DND-41 (cell line): Measurements from ENCODE around the gene SCMH1.
A peak's percentile ranks its signal among the peaks of the same experiment; 100 is the strongest.

ENCODE experiments used
- ATAC-seq: fragments of 200-7000 bp; cut with Tn5 transposase; 3 replicates; pipeline ENCODE4 v1.9.1; 2021; ENCODE audit warnings: low read depth; ENCODE audit not compliant: insufficient read depth
- DNase-seq: peaks from one replicate; pipeline ENCODE4 v3.0.0-alpha.2; 2020
- H2AFZ ChIP-seq: 2 replicates; pipeline ENCODE4 v1.6.0; 2012; ENCODE audit warnings: low read depth, low read length
- H3K27ac ChIP-seq: 2 replicates; pipeline ENCODE4 v1.5.1; 2012; ENCODE audit warnings: low read length, inconsistent platforms
- H3K27me3 ChIP-seq: fragments of 200-600 bp; sonication (generic); 2 replicates; pipeline ENCODE4 v1.6.0; 2012; ENCODE audit warnings: low read length, mild to moderate bottlenecking, inconsistent platforms; ENCODE audit not compliant: insufficient read depth, poor library complexity
- H3K36me3 ChIP-seq: 2 replicates; pipeline ENCODE4 v1.5.1; 2012; ENCODE audit warnings: low read length, inconsistent platforms; ENCODE audit not compliant: insufficient read depth
- H3K4me1 ChIP-seq: 2 replicates; pipeline ENCODE4 v1.5.1; 2012; ENCODE audit warnings: mild to moderate bottlenecking, low read length; ENCODE audit not compliant: insufficient read depth
- H3K4me2 ChIP-seq: 2 replicates; pipeline ENCODE4 v1.6.0; 2012; ENCODE audit warnings: mild to moderate bottlenecking, moderate library complexity, low read length, inconsistent platforms; ENCODE audit not compliant: insufficient read depth
- H3K4me3 ChIP-seq, 2 experiments: fragments of 200-600 bp in 1 of 2; shearing (Covaris generic) in 1 of 2; 2 replicates each; pipeline ENCODE4 v1.5.1; 2012 to 2016; ENCODE audit warnings: inconsistent platforms in 2 of 2, low read length in 2 of 2, mild to moderate bottlenecking in 2 of 2, low read depth in 1 of 2, moderate library complexity in 1 of 2
- H3K79me2 ChIP-seq: 2 replicates; pipeline ENCODE4 v1.6.0; 2012; ENCODE audit warnings: low read length, inconsistent platforms; ENCODE audit not compliant: insufficient read depth
- H3K9ac ChIP-seq: 2 replicates; pipeline ENCODE4 v1.6.0; 2012; ENCODE audit warnings: low read depth, mild to moderate bottlenecking, inconsistent platforms, low read length, moderate library complexity
- H3K9me3 ChIP-seq: 2 replicates; pipeline ENCODE4 v1.5.1; 2012; ENCODE audit warnings: low read length, moderate library complexity, mild to moderate bottlenecking, inconsistent platforms; ENCODE audit not compliant: insufficient read depth, severe bottlenecking
- H4K20me1 ChIP-seq: 2 replicates; pipeline ENCODE4 v1.6.0; 2012; ENCODE audit warnings: low read length; ENCODE audit not compliant: insufficient read depth
- CTCF ChIP-seq: IDR thresholded peaks from 2 replicates; pipeline ENCODE4 v1.5.1; 2012; ENCODE audit warnings: borderline replicate concordance, low read length, moderate library complexity, mild to moderate bottlenecking; ENCODE audit not compliant: poor library complexity, severe bottlenecking; ENCODE audit errors: extremely low read depth
- EZH2 ChIP-seq: IDR thresholded peaks from 3 replicates; pipeline ENCODE4 v1.6.1; 2012; ENCODE audit warnings: borderline replicate concordance, low read depth, mild to moderate bottlenecking, moderate library complexity, low read length, inconsistent platforms; ENCODE audit not compliant: severe bottlenecking

Gene SCMH1

DNA sequence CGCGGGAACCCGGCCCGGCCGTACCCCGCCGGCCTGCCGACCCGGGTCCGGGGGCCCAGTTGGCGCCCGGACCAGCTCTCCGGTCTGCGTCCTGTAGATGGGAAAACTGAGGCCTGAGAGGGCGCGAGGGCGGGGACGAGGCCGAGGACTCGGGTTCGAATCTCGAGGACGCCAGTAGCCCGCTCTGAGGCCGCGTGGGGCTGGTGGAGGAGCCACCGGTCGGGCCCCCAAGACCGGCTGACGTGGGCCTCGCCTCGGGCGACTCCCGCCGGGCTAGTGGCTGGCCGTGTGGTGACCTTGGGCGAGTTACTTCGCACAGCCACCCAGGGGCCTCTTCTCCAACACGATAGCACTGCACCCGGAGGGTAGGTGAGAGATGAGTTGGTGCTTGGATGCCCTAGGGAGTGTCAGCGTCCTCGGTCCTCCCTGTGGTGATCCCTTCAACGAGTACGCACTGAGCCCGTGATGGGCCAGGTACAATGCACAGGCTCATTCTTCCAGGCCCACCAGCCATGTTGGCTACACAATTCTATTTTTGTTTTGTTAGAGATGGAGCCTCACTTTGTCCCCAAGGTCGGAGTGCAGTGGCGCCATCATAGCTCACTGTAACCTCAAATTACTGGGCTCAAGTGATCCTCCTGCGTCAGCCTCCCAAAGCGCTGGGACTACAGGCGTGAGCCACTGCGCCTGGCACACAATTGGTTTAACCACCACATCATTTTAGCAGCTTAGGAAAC lies 404 bp upstream of the SCMH1 start:
- Histone ChIP-seq H3K27ac (peak overlapping the region; percentile 78), H3K36me3 (no peaks in the 10 kb centered on the region; the same call in 1 of the 2 replicates), H3K4me3 (peak overlapping the region; percentile 31 to 66), H3K4me2 (peak overlapping the region; percentile 86), H3K9me3 (no peaks in the 10 kb centered on the region), H3K4me1 (peaks cover 65% of the 10 kb centered on the region), H2AFZ (peak overlapping the region; percentile 82), H3K9ac (peak overlapping the region; percentile 87), H3K27me3 (no peaks in the 10 kb centered on the region), H3K79me2 (peaks cover 35% of the 10 kb centered on the region), H4K20me1 (no peaks in the 10 kb centered on the region; the same call in 1 of the 2 replicates)
- DNase-seq (peak; percentile 50), ATAC-seq (peak; percentile 58)
- no peak for TF ChIP-seq EZH2
- peak; percentile 1 for TF ChIP-seq CTCF

DNA sequence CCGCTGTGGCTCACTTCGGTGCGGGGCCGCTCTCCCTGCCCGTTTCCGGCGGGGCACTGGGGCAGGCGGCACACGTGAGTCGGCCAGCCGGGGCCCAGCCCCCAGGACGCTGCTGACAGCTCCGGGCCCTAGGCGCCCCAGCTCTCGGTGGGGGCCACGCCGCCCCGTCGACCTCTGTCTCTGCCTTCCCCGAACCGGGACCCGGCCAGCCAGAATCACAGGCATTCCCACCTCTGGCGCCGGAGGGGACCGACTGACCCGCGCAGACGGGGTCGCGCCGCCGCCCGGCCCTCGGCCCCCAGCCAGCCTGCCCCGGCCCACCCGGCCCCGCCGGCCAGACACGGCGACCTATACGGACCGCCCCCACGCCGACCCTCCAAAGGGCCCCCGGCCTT lies 755 bp downstream of the SCMH1 start:
- peaks cover 44% of the 10 kb centered on the region for H3K79me2 ChIP-seq
- H3K9me3 ChIP-seq: no peaks in the 10 kb centered on the region
- no peaks in the 10 kb centered on the region; the same call in 1 of the 2 replicates for H3K36me3 ChIP-seq
- DNase-seq (peak; percentile 11), ATAC-seq (no peak)
- H4K20me1 ChIP-seq: peaks cover under 1% of the 10 kb centered on the region; the same call in 1 of the 2 replicates
- TF ChIP-seq CTCF (no peak), EZH2 (no peak)
- H3K4me1 ChIP-seq: peaks cover 65% of the 10 kb centered on the region
- H2AFZ ChIP-seq: peak overlapping the region; percentile 83
- H3K27ac ChIP-seq: peak overlapping the region; percentile 36
- H3K27me3 ChIP-seq: no peaks in the 10 kb centered on the region
- peak overlapping the region; percentile 74 for H3K9ac ChIP-seq
- peak overlapping the region; percentile 24 to 60; a peak in 3 of 4 replicates for H3K4me3 ChIP-seq
- H3K4me2 ChIP-seq: peak overlapping the region; percentile 71

GRCh38 chr1:41240781-41241353 lies 1.2 kb downstream of the SCMH1 start:
- DNase-seq (no peak), ATAC-seq (no peak)
- H3K27ac ChIP-seq: peak overlapping the region; percentile 36
- peaks cover 46% of the 10 kb centered on the region for H3K79me2 ChIP-seq
- H3K27me3 ChIP-seq: no peaks in the 10 kb centered on the region
- H3K4me3 ChIP-seq: peak overlapping the region in 1 of 2 experiments; percentile 60; a peak in 3 of 4 replicates
- no peaks in the 10 kb centered on the region for H3K9me3 ChIP-seq
- peak overlapping the region; percentile 74 for H3K9ac ChIP-seq
- H2AFZ ChIP-seq: no peak overlapping the region
- H3K4me1 ChIP-seq: peaks cover 64% of the 10 kb centered on the region
- H3K4me2 ChIP-seq: peak overlapping the region; percentile 71
- TF ChIP-seq CTCF (no peak), EZH2 (no peak)
- H3K36me3 ChIP-seq: no peaks in the 10 kb centered on the region; the same call in 1 of the 2 replicates
- peaks cover 4% of the 10 kb centered on the region; the same call in 1 of the 2 replicates for H4K20me1 ChIP-seq
